Mucosa of descending colon (tissue), 3 donors: ENCODE data around the gene CLDN4. TPM values are rescaled to one million over a fixed set of nuclear protein-coding genes. Genes with fewer than 3 reads are reported as not detected.
"Not testable (repeated sequence)": the region's sequence is repeated elsewhere in the genome, so short reads cannot be mapped to it uniquely, and the experiment has no call there.

Experiments
- ATAC-seq: fragments of 200-7000 bp; cut with Tn5 transposase; one replicate; pipeline ENCODE4 v1.9.1; 2020; ENCODE audit warnings: mild to moderate bottlenecking, moderate library complexity
- DNase-seq, 3 donors: peaks; one replicate each; pipeline ENCODE4 v3.0.0-alpha.2; 2020
- H3K36me3 ChIP-seq: fragments of 200-600 bp; one replicate; pipeline ENCODE4 v1.8.0; 2021; ENCODE audit warnings: low read depth, mild to moderate bottlenecking
- H3K4me1 ChIP-seq: fragments of 200-600 bp; one replicate; pipeline ENCODE4 v1.8.0; 2021; ENCODE audit warnings: low read depth, mild to moderate bottlenecking
- H3K4me3 ChIP-seq: fragments of 200-600 bp; one replicate; pipeline ENCODE4 v1.8.0; 2021; ENCODE audit warnings: mild to moderate bottlenecking
- H3K9me3 ChIP-seq: fragments of 200-600 bp; one replicate; pipeline ENCODE4 v1.8.0; 2021; ENCODE audit warnings: mild to moderate bottlenecking
- CTCF ChIP-seq: fragments of 200-600 bp; IDR thresholded peaks from one replicate; pipeline ENCODE4 v1.8.0; 2022; ENCODE audit warnings: antibody characterized with exemption, mild to moderate bottlenecking
- intact Hi-C, 2 donors: fragments of 100-400 bp; cut with DNase I in 1 of 2; cut with micrococcal nuclease in 1 of 2; formaldehyde crosslinking; loops; one replicate each; pipeline versions ENCODE4 v1.11.0 to v1.11.1; 2022; cut with DNase I, micrococcal nuclease
- long read RNA-seq, 2 donors: library from polyadenylated mRNA; unstranded; transcript quantifications; one replicate each; pipeline ENCODE4 v2.0.0, GENCODE V29; 2019 to 2021
- total RNA-seq, 3 donors: library from RNA; stranded (reverse); fragmentation: NEBNext Ultra II Directional in 2 of 3; extraction: Animal tissue kit (Norgen Biotek cat#: 25700) in 2 of 3; gene quantifications; one replicate each; pipeline versions ENCODE4 v1.2.1 to v1.2.4, GENCODE V29; 2021 to 2023
- donor health status: DM: no; HTN: no; CAD: no; lungs with moderate emphysema.
- donor health status: DM: no; HTN: no; CAD: no.
- donor health status: DM: no; HTN: yes; CAD: no.

Gene CLDN4
- 1,000 to 10,000 TPM in 2 of 3 donors, 100 to 1,000 TPM in 1; 450 to 1,208 (median 1,043) TPM for total RNA-seq
- long read RNA-seq, donor 1, transcript CLDN4-201 (1 exons, 1,831 nt) = major isoform, 1,104 of 1,111 reads
- long read RNA-seq, donor 1, partial matches to known transcripts = 0 of 1,111 reads
- long read RNA-seq, donor 1, other reads (novel, unspliced or antisense) = 7 of 1,111 reads
- long read RNA-seq, donor 2, transcript CLDN4-201 (1 exons, 1,831 nt) = major isoform, 1,542 of 1,547 reads
- long read RNA-seq, donor 2, partial matches to known transcripts = 1 of 1,547 reads
- long read RNA-seq, donor 2, other reads (novel, unspliced or antisense) = 4 of 1,547 reads

DNA sequence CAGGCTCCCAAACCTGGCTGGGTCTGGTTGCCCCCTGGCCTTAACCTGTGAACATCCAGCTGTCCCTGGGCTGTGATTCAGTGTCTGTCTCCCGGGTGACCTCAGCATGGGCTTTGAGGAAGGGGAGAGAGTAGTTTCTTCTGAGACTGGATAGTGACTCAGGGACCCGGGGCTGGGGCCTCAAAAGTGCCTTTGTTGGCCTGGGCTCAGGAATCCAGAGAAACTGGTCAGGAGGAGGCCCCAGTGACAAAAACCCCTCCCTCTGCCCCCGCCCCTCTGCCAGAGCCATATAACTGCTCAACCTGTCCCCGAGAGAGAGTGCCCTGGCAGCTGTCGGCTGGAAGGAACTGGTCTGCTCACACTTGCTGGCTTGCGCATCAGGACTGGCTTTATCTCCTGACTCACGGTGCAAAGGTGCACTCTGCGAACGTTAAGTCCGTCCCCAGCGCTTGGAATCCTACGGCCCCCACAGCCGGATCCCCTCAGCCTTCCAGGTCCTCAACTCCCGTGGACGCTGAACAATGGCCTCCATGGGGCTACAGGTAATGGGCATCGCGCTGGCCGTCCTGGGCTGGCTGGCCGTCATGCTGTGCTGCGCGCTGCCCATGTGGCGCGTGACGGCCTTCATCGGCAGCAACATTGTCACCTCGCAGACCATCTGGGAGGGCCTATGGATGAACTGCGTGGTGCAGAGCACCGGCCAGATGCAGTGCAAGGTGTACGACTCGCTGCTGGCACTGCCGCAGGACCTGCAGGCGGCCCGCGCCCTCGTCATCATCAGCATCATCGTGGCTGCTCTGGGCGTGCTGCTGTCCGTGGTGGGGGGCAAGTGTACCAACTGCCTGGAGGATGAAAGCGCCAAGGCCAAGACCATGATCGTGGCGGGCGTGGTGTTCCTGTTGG, at the start of gene CLDN4:
TSS of gene CLDN4 (plus strand) at position 316 of the 903 bp plus-strand sequence. CDS start at position 522, 206 bp downstream.
- H3K4me1 ChIP-seq = peaks cover 30% of the 10 kb centered on the region
- intact Hi-C loops = no loop called here
- DNase-seq = peak; percentile 94 to 98 (median 97)

DNA sequence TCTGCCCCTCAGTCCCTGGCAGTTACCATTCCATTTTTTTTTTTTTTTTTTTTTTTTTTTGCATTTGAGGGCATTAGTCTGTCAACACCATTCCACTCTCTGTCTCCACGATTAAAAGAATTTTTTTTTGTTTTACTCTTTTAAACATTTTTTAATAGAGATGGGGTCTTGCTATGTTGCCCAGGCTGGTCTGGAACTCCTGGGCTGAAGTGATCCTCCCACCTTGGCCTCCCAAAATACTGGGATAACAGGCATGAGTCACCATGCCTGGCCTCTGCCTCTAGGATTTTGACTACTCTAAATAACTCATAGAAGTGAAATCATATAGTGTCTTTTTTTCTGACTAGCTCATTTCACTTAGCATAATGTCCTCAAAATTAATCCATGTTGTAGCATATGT, 44.2 kb upstream of the CLDN4 start:
- DNase-seq = peak in 1 of 3 donors; percentile 2
- no peak for TF ChIP-seq CTCF
- Histone ChIP-seq H3K9me3 (no peaks in the 10 kb centered on the region), H3K36me3 (no peaks in the 10 kb centered on the region), H3K4me3 (no peak overlapping the region), H3K4me1 (peaks cover 11% of the 10 kb centered on the region)
- intact Hi-C loops = no loop called here
- ATAC-seq = no peak

More for the DNA sequence above, at the start of gene CLDN4:
- TF ChIP-seq CTCF = no peak
- peak; percentile 55 for ATAC-seq
- H3K9me3 ChIP-seq = no peaks in the 10 kb centered on the region
- peak within 1 kb of the TSS; percentile 86 for H3K4me3 ChIP-seq
- H3K36me3 ChIP-seq = no peaks in the 10 kb centered on the region

GRCh38 chr7:73787786-73788048, 43.1 kb upstream of the CLDN4 start:
- intact Hi-C loops, H3K4me3 ChIP-seq, H3K9me3 ChIP-seq, DNase-seq, H3K36me3 ChIP-seq: not testable (repeated sequence)
- H3K4me1 ChIP-seq = peaks cover 17% of the 10 kb centered on the region
- peak; percentile 25 for ATAC-seq

- ATAC-seq (no peak), DNase-seq (no peak)
- H3K4me1 ChIP-seq = peaks cover 21% of the 10 kb centered on the region
- H3K36me3 ChIP-seq = no peaks in the 10 kb centered on the region
- no peak overlapping the region for H3K4me3 ChIP-seq
- intact Hi-C loops = no loop called here
- no peaks in the 10 kb centered on the region for H3K9me3 ChIP-seq
- TF ChIP-seq CTCF = no peak
Observed at GRCh38 chr7:73789051-73789450, 41.7 kb upstream of the CLDN4 start.

- intact Hi-C loops, H3K36me3 ChIP-seq, H3K4me3 ChIP-seq, H3K9me3 ChIP-seq, ATAC-seq: not testable (repeated sequence)
- peak in 1 of 3 donors; percentile 9 for DNase-seq
- H3K4me1 ChIP-seq = peaks cover 24% of the 10 kb centered on the region
Observed at GRCh38 chr7:73791170-73791690, 39.6 kb upstream of the CLDN4 start.

DNA sequence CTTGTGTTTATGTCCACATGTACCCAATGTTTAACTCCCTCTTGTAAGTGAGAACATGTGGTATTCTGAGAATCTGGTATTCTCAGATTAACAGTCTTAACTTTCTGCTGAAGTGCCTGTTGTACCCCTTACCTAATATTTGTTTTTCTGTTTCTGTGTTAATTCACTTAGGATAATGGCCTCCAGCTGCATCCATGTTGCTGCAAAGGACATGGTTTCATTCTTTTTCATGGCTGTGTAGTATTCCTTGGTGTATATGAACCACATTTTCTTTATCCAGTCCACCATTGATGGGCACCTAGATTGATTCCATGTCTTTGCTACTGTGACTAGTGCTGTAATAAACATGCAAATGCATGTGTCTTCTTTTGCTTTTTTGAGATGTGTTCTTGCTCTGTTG, 35.6 kb upstream of the CLDN4 start:
- intact Hi-C loops, H3K9me3 ChIP-seq, H3K36me3 ChIP-seq, H3K4me3 ChIP-seq, DNase-seq, ATAC-seq: not testable (repeated sequence)
- H3K4me1 ChIP-seq = peaks cover 14% of the 10 kb centered on the region

DNA sequence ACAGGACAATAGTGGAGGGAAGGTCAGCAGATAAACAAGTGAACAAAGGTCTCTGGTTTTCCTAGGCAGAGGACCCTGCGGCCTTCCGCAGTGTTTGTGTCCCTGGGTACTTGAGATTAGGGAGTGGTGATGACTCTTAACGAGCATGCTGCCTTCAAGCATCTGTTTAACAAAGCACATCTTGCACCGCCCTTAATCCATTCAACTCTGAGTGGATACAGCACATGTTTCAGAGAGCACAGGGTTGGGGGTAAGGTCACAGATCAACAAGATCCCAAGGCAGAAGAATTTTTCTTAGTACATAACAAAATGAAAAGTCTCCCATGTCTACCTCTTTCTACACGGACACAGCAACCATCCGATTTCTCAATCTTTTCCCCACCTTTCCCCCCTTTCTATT, 34.1 kb upstream of the CLDN4 start:
- H3K4me1 ChIP-seq = peaks cover 26% of the 10 kb centered on the region
- H3K4me3 ChIP-seq, H3K36me3 ChIP-seq, intact Hi-C loops, H3K9me3 ChIP-seq, ATAC-seq, DNase-seq: not testable (repeated sequence)

GRCh38 chr7:73797176-73797575, 33.6 kb upstream of the CLDN4 start:
- H3K4me1 ChIP-seq = peaks cover 30% of the 10 kb centered on the region
- peak in 1 of 3 donors; percentile 24 for DNase-seq
- not testable (repeated sequence) for ATAC-seq

More at GRCh38 chr7:73797176-73797575, 33.6 kb upstream of the CLDN4 start:
- H3K9me3 ChIP-seq, H3K36me3 ChIP-seq, H3K4me3 ChIP-seq, intact Hi-C loops: not testable (repeated sequence)
